ENCODE results near the gene EVC. TPM values are rescaled to one million over a fixed set of nuclear protein-coding genes. Genes with fewer than 3 reads are reported as not detected.

Gene EVC
- total RNA-seq = 1 to 10 TPM in 1 of 2 donors, not detected in 1; 7.2 TPM

- no peak for DNase-seq (ENCODE audit: low spot score)
- H3K27me3 Mint-ChIP-seq = peaks cover 39 to 40% of the 10 kb centered on the region in 2 donors
- peaks cover 7% of the 10 kb centered on the region for H3K36me3 Mint-ChIP-seq
- H3K4me3 Mint-ChIP-seq = peak within 1 kb of the TSS; percentile 90
- ATAC-seq = peak; percentile 52 to 62
- H3K9me3 Mint-ChIP-seq = no peaks in the 10 kb centered on the region
- H3K27ac Mint-ChIP-seq = peak within 1 kb of the TSS in 1 of 2 donors; percentile 56
- peaks cover 4 to 28% of the 10 kb centered on the region in 2 donors for H3K4me1 Mint-ChIP-seq (ENCODE audit: low read depth in 2 of 2)
Observed at GRCh38 chr4:5710961-5711478, at the start of gene EVC. Gene EVC (plus strand): TSS chr4:5711201. CDS start chr4:5711381, 180 bp downstream.

DNA sequence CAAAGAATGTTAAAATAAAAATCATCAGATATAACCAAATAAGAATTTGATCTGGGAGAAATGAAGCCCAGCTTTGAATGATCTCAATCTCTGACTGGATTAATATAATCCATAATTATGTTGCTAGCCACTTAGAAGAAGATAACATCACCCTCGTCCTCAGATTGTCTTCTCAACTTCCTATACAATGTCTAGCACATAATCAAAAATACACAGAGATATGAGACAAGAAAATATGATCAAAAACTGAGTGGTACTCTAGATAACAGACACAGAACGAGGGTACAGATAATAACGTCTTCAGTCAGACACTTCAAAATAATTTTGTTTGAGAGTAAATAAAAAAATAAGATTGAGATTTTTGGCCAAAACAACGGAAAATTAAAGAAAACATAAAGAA is 49.8 kb upstream of the EVC start:
- ATAC-seq = no peak
- peaks cover 0 to 8% of the 10 kb centered on the region in 2 donors for H3K27me3 Mint-ChIP-seq
- no peak overlapping the region for H3K27ac Mint-ChIP-seq

GRCh38 chr4:5662555-5662954 is 48.4 kb upstream of the EVC start:
- Mint-ChIP-seq H3K4me1 (ENCODE audit: low read depth in 2 of 2) (no peaks in the 10 kb centered on the region), H3K9me3 (no peaks in the 10 kb centered on the region)

More for the DNA sequence above, 49.8 kb upstream of the EVC start:
- Mint-ChIP-seq H3K36me3 (no peaks in the 10 kb centered on the region), H3K4me3 (no peak overlapping the region), H3K4me1 (ENCODE audit: low read depth in 2 of 2) (no peaks in the 10 kb centered on the region), H3K9me3 (no peaks in the 10 kb centered on the region)
- no peak for DNase-seq (ENCODE audit: low spot score)

DNA sequence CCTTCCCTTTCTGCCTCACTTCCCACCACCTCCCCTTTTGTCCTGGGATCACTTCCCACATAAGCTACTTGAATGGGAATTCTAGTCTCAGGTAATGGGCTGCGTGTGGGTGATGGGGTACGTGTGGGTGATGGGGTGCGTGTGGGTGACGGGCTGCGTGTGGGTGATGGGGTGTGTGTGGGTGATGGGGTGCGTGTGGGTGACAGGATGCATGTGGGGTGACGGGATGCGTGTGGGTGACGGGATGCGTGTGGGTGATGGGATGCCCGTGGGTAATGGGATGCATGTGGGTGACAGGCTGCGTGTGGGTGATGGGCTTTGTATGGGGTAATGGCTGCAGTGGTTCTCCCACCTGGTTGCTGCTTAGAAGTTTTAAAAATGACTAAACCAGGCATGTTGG is 46.2 kb upstream of the EVC start:
- DNase-seq (ENCODE audit: low spot score) (no peak), ATAC-seq (peak in 1 of 2 donors; percentile 32)
- Mint-ChIP-seq H3K27me3 (peaks cover 0 to 6% of the 10 kb centered on the region in 2 donors), H3K27ac (no peak overlapping the region), H3K4me3 (no peak overlapping the region), H3K4me1 (ENCODE audit: low read depth in 2 of 2) (no peaks in the 10 kb centered on the region), H3K9me3 (no peaks in the 10 kb centered on the region), H3K36me3 (peaks cover 5% of the 10 kb centered on the region)

More at GRCh38 chr4:5662555-5662954, 48.4 kb upstream of the EVC start:
- DNase-seq (ENCODE audit: low spot score) = no peak
- no peak overlapping the region for H3K4me3 Mint-ChIP-seq
- no peak for ATAC-seq
- H3K27ac Mint-ChIP-seq = no peak overlapping the region
- peaks cover 0 to 8% of the 10 kb centered on the region in 2 donors for H3K27me3 Mint-ChIP-seq
- H3K36me3 Mint-ChIP-seq = peaks cover 5% of the 10 kb centered on the region

- peaks cover 0 to 6% of the 10 kb centered on the region in 2 donors for H3K27me3 Mint-ChIP-seq
- no peak for ATAC-seq
- no peak overlapping the region for H3K4me3 Mint-ChIP-seq
- peaks cover 5% of the 10 kb centered on the region for H3K36me3 Mint-ChIP-seq
- no peak overlapping the region for H3K27ac Mint-ChIP-seq
- no peaks in the 10 kb centered on the region for H3K9me3 Mint-ChIP-seq
- H3K4me1 Mint-ChIP-seq (ENCODE audit: low read depth in 2 of 2) = no peaks in the 10 kb centered on the region
- no peak for DNase-seq (ENCODE audit: low spot score)
Observed at GRCh38 chr4:5666741-5667140, 44.3 kb upstream of the EVC start.

- Mint-ChIP-seq H3K27me3 (no peaks in the 10 kb centered on the region), H3K27ac (no peak overlapping the region), H3K4me3 (no peak overlapping the region), H3K4me1 (ENCODE audit: low read depth in 2 of 2) (no peaks in the 10 kb centered on the region), H3K36me3 (no peaks in the 10 kb centered on the region), H3K9me3 (no peaks in the 10 kb centered on the region)
- ATAC-seq (no peak), DNase-seq (ENCODE audit: low spot score) (no peak)
Observed at GRCh38 chr4:5676763-5677162, 34.2 kb upstream of the EVC start.

DNA sequence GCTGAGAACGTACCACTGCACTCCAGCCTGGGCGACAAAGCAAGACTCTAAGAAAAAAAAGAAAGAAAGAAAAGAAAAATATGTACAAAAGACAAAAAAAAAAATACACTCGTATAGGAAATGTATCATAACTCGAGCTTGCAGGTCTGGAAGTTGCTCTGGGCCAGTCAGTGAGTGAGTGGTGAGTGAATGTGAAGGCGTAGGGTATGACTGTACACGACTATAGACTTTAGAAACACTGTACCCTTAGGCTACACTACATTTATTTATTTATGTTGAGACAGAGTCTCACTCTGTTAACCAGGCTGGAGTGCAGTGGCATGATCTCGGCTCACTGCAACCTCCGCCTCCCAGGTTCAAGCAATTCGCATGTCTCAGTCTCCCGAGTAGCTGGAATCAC is 32.0 kb upstream of the EVC start:
- H3K4me3 Mint-ChIP-seq = no peak overlapping the region
- ATAC-seq (no peak), DNase-seq (ENCODE audit: low spot score) (no peak)
- no peaks in the 10 kb centered on the region for H3K27me3 Mint-ChIP-seq
- H3K27ac Mint-ChIP-seq = no peak overlapping the region
- no peaks in the 10 kb centered on the region for H3K36me3 Mint-ChIP-seq
- H3K4me1 Mint-ChIP-seq (ENCODE audit: low read depth in 2 of 2) = no peaks in the 10 kb centered on the region
- no peaks in the 10 kb centered on the region for H3K9me3 Mint-ChIP-seq

DNA sequence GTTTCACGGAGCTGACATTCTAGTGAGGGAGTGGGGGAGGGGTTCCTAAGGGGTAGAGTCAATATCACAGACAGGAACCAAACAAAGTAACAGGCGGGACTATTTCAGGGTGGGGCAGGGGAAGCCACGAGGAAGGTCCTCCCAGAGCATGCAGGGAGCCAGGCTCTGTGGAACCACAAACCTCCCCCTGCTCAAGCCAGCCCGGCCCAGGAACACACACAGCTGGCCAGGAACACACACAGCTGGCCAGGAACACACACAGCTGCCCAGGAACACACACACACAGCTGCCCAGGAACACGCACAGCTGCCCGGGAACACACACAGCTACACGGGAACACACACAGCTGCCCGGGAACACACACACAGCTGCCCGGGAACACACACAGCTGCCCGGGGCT is 27.4 kb upstream of the EVC start:
- Mint-ChIP-seq H3K4me3 (no peak overlapping the region), H3K4me1 (ENCODE audit: low read depth in 2 of 2) (no peaks in the 10 kb centered on the region), H3K36me3 (no peaks in the 10 kb centered on the region), H3K9me3 (no peaks in the 10 kb centered on the region), H3K27me3 (peaks cover 0 to 4% of the 10 kb centered on the region in 2 donors), H3K27ac (no peak overlapping the region)
- ATAC-seq (no peak), DNase-seq (ENCODE audit: low spot score) (no peak)

DNA sequence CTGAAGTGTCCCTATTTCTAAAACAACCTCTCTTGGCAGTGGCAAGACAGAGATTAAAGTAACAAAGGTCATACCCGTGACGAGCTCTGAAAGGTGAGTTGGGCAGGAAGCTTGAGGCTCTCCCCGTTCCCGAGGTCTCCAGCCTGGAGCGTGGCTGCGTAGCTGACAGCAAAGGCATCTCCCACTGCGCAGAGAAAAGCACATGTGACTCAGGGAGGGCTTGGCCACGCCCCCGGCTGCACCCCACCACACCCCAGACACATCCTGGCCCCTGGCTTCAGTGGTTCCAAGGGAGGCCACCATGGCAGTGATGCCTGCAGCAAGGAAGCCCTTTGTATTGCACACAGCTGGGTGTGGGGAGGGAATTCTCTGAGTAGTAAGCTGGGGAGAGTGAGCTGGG is 25.7 kb upstream of the EVC start:
- no peak for DNase-seq (ENCODE audit: low spot score)
- no peak overlapping the region for H3K27ac Mint-ChIP-seq
- no peaks in the 10 kb centered on the region for H3K4me1 Mint-ChIP-seq (ENCODE audit: low read depth in 2 of 2)
- no peaks in the 10 kb centered on the region for H3K9me3 Mint-ChIP-seq
- peaks cover 0 to 6% of the 10 kb centered on the region in 2 donors for H3K27me3 Mint-ChIP-seq
- no peak for ATAC-seq
- H3K36me3 Mint-ChIP-seq = no peaks in the 10 kb centered on the region
- no peak overlapping the region for H3K4me3 Mint-ChIP-seq

DNA sequence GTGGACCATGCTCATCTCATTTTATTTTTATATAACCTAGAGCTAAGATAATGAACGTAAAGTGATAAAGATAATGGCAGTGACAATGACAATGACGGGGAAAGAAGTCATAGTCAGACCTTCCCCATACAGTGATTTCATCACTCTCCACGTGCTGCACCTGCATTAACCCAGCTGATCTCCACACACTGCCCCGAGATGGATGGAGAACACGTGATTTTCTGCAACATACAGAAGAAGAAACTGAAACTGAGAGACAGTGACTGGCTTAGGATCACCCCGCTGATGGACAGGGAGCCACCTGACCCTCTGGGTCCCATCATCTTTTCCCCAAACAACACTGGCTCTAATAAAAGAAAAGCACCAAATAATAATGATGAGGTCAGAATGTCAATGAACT is 24.7 kb upstream of the EVC start:
- no peaks in the 10 kb centered on the region for H3K9me3 Mint-ChIP-seq
- no peak for ATAC-seq

DNA sequence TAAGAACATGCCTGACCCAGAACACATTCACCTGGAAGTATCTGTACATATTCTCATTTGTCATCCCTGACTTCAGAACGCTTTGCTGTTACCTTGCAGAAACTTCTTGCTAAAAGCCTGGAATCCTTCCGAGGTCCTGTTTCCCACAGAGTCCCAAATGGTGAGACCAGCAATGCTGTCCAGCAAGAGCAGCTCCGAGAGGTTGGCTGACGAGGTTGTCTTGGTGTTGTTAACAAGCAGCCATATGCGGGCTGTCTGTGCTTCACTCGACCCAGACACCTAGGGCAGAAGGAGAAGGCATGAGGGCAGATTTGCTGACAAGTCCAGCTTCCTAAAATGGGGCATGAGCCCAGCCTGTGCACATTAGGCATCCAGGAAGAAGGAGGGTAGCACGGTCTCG is 21.9 kb upstream of the EVC start:
- ATAC-seq = no peak
- H3K4me1 Mint-ChIP-seq (ENCODE audit: low read depth in 2 of 2) = no peaks in the 10 kb centered on the region
- no peak overlapping the region for H3K27ac Mint-ChIP-seq
- H3K36me3 Mint-ChIP-seq = no peaks in the 10 kb centered on the region
- H3K27me3 Mint-ChIP-seq = peaks cover 0 to 6% of the 10 kb centered on the region in 2 donors
- H3K4me3 Mint-ChIP-seq = no peak overlapping the region
- H3K9me3 Mint-ChIP-seq = no peaks in the 10 kb centered on the region
- no peak for DNase-seq (ENCODE audit: low spot score)

More for the DNA sequence above, 24.7 kb upstream of the EVC start:
- DNase-seq (ENCODE audit: low spot score) = no peak
- H3K36me3 Mint-ChIP-seq = no peaks in the 10 kb centered on the region
- peaks cover 0 to 6% of the 10 kb centered on the region in 2 donors for H3K27me3 Mint-ChIP-seq
- no peak overlapping the region for H3K4me3 Mint-ChIP-seq
- no peak overlapping the region for H3K27ac Mint-ChIP-seq
- no peaks in the 10 kb centered on the region for H3K4me1 Mint-ChIP-seq (ENCODE audit: low read depth in 2 of 2)

DNA sequence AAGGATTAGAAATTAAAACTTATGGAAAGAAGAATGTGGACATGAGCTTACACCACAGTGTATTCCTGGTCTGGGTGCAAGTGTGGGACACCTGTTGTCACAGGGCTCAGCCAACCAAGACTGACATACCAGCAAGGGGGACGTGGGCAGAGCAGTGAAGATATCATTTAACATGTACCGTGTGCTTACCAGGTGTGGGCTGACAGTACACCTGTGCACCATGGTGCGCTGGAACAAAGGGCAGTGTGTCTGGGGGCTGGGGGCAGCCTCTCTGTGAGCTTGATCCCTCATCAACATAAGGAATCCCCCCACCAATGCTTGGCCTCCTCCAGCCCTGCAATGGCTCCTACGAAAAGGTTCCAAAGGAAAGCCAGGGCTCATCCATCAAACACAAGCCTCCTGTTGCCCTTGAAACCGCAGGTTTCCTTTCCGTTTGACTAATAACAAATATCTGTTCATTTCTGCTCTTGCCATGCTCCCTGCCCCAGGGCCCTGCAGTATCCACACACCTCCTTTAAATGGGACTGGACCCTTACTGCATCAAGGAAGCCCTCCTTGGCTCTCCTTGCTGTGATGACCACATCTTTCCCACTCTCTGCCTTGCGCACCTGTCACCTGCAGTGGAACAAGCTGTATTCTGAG is 19.4 kb upstream of the EVC start:
- ATAC-seq = no peak
- Mint-ChIP-seq H3K4me3 (no peak overlapping the region), H3K36me3 (no peaks in the 10 kb centered on the region), H3K4me1 (ENCODE audit: low read depth in 2 of 2) (no peaks in the 10 kb centered on the region), H3K27ac (no peak overlapping the region), H3K27me3 (peaks cover 0 to 6% of the 10 kb centered on the region in 2 donors), H3K9me3 (no peaks in the 10 kb centered on the region)
- no peak for DNase-seq (ENCODE audit: low spot score)

DNA sequence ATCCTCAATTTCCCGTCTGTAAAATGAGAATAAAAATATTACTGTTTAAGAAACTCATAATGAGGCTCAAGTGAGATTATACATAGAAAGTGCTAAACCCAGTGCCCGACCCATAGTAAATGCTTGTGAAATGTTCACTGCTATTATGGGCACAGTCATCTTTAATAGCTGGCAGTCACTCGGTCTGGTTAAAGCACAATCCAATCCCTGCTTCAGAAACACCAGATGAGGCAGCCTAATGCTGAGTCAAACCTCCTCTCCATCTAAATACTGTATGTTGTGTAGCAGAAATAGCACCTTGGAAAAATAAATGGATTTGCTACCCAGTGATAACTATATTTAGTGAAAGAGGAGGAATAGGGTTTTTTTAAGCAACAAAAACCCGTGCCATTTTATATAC is 17.1 kb upstream of the EVC start:
- Mint-ChIP-seq H3K27ac (no peak overlapping the region), H3K9me3 (no peaks in the 10 kb centered on the region), H3K4me1 (ENCODE audit: low read depth in 2 of 2) (no peaks in the 10 kb centered on the region), H3K27me3 (peaks cover 0 to 2% of the 10 kb centered on the region in 2 donors), H3K36me3 (no peaks in the 10 kb centered on the region), H3K4me3 (no peak overlapping the region)
- DNase-seq (ENCODE audit: low spot score) (no peak), ATAC-seq (no peak)

- DNase-seq (ENCODE audit: low spot score) (no peak), ATAC-seq (no peak)
- Mint-ChIP-seq H3K9me3 (no peaks in the 10 kb centered on the region), H3K27me3 (peaks cover 0 to under 1% of the 10 kb centered on the region in 2 donors), H3K4me1 (ENCODE audit: low read depth in 2 of 2) (no peaks in the 10 kb centered on the region), H3K4me3 (no peak overlapping the region), H3K27ac (no peak overlapping the region), H3K36me3 (no peaks in the 10 kb centered on the region)
Observed at GRCh38 chr4:5696341-5696740, 14.7 kb upstream of the EVC start.

- no peak overlapping the region for H3K27ac Mint-ChIP-seq
- DNase-seq (ENCODE audit: low spot score) (no peak), ATAC-seq (no peak)
- peaks cover 12 to 13% of the 10 kb centered on the region in 2 donors for H3K27me3 Mint-ChIP-seq
- H3K4me1 Mint-ChIP-seq (ENCODE audit: low read depth in 2 of 2) = no peaks in the 10 kb centered on the region
- H3K4me3 Mint-ChIP-seq = no peak overlapping the region
- peaks cover 7% of the 10 kb centered on the region for H3K36me3 Mint-ChIP-seq
- no peaks in the 10 kb centered on the region for H3K9me3 Mint-ChIP-seq
Observed at GRCh38 chr4:5700459-5700858, 10.5 kb upstream of the EVC start.

Data from natural killer cell treated with Interleukin-12 subunit alpha and Interleukin-12 subunit beta and Interleukin-15 and Interleukin-18, amount 100 ng/mL, for 72 hours (primary cell).